ENCODE measurements around the gene MYT1. TPM values are rescaled to one million over a fixed set of nuclear protein-coding genes. Genes with fewer than 3 reads are reported as not detected.
"Not testable (repeated sequence)": the region's sequence is repeated elsewhere in the genome, so short reads cannot be mapped to it uniquely, and the experiment has no call there.

MYT1 gene
- total RNA-seq, 2 donors from 2014 or later, result 0.19 to 0.22 TPM

GRCh38 chr20:64173116-64173515, 8.9 kb downstream of the MYT1 start:
- intact Hi-C loops (cut with DNase I), result no loop called here
- no peak overlapping the region for H3K4me3 ChIP-seq
- H3K27me3 ChIP-seq, result no peaks in the 10 kb centered on the region
- DNase-seq, result no peak
- H3K4me1 ChIP-seq, result no peaks in the 10 kb centered on the region
- no peak for TF ChIP-seq CTCF (IDR thresholded peaks at IDR 0.05)
- H3K27ac ChIP-seq, result no peak overlapping the region
- no peak overlapping the region for H3K9ac ChIP-seq (ENCODE audit: low read depth in 2 of 2, low read length in 2 of 2)
- no peaks in the 10 kb centered on the region for H3K9me3 ChIP-seq
- H3K36me3 ChIP-seq, result no peaks in the 10 kb centered on the region

DNA sequence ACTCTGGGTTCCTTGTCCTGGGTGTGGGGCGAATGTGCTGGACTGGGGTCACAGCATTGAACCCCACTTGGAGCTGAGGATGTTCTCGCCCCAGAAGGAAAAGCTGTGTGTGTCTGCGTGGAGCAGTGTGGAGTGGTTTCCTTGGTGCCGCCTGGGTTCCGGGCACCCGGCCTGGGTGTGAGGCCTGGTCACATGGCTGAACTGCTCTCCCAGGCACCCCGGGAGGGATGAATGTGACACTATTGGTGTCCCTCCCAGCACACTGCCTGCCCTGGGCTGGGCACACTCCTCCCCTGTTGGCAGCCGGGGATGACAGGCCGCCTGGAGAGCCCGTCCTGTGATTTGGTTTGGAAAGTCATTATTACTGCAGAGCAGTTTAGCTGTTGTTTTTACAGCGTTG, 12.3 kb downstream of the MYT1 start:
- Histone ChIP-seq H3K27ac (no peak overlapping the region), H3K36me3 (no peaks in the 10 kb centered on the region), H3K9me3 (no peaks in the 10 kb centered on the region), H3K9ac (ENCODE audit: low read depth in 2 of 2, low read length in 2 of 2) (no peak overlapping the region), H3K4me1 (no peaks in the 10 kb centered on the region), H3K27me3 (no peaks in the 10 kb centered on the region), H3K4me3 (no peak overlapping the region)
- intact Hi-C loops (cut with DNase I), result no loop called here
- TF ChIP-seq CTCF (IDR thresholded peaks at IDR 0.05), result no peak
- no peak for DNase-seq

DNA sequence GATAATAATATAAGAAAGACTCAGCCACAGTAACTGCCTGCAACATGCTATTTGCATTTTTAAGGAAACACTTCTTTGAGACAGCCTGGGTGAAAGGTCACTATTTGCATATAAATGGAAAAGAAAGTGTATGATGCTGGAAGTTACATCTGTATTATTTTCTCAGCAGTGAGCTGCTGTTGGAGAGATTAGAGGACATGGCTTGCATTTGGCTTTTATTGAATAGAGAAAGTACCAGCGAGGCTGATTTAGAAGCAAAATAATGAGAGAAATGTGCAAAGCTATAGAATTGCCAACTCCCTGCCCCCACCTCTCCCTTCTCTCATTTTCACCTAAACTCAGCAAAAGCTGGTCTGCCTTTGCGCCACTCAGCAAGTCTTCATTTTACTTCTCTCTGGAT, 12.7 kb downstream of the MYT1 start:
- no peak overlapping the region for H3K27ac ChIP-seq
- intact Hi-C loops (cut with DNase I), result no loop called here

GRCh38 chr20:64177384-64177783, 13.1 kb downstream of the MYT1 start:
- intact Hi-C loops (cut with DNase I), result no loop called here
- Histone ChIP-seq H3K9me3 (no peaks in the 10 kb centered on the region), H3K27ac (no peak overlapping the region), H3K36me3 (no peaks in the 10 kb centered on the region), H3K9ac (ENCODE audit: low read depth in 2 of 2, low read length in 2 of 2) (no peak overlapping the region), H3K4me3 (no peak overlapping the region), H3K27me3 (no peaks in the 10 kb centered on the region), H3K4me1 (no peaks in the 10 kb centered on the region)
- no peak for TF ChIP-seq CTCF (IDR thresholded peaks at IDR 0.05)
- no peak for DNase-seq

More for the DNA sequence above, 12.7 kb downstream of the MYT1 start:
- Histone ChIP-seq H3K9me3 (no peaks in the 10 kb centered on the region), H3K36me3 (no peaks in the 10 kb centered on the region), H3K4me3 (no peak overlapping the region), H3K4me1 (no peaks in the 10 kb centered on the region), H3K27me3 (no peaks in the 10 kb centered on the region), H3K9ac (ENCODE audit: low read depth in 2 of 2, low read length in 2 of 2) (no peak overlapping the region)
- no peak for TF ChIP-seq CTCF (IDR thresholded peaks at IDR 0.05)
- DNase-seq, result no peak

- no peak overlapping the region for H3K4me3 ChIP-seq
- no peaks in the 10 kb centered on the region for H3K36me3 ChIP-seq
- intact Hi-C loops (cut with DNase I), result no loop called here
- no peak for TF ChIP-seq CTCF (IDR thresholded peaks at IDR 0.05)
- H3K27ac ChIP-seq, result no peak overlapping the region
- H3K27me3 ChIP-seq, result no peaks in the 10 kb centered on the region
- DNase-seq, result no peak
- H3K4me1 ChIP-seq, result no peaks in the 10 kb centered on the region
- H3K9me3 ChIP-seq, result no peaks in the 10 kb centered on the region
- no peak overlapping the region for H3K9ac ChIP-seq (ENCODE audit: low read depth in 2 of 2, low read length in 2 of 2)
These were observed 13.5 kb downstream of the MYT1 start for GRCh38 chr20:64177787-64178186.

- H3K4me3 ChIP-seq; intact Hi-C loops (cut with DNase I); H3K9me3 ChIP-seq; H3K27me3 ChIP-seq; H3K9ac ChIP-seq (ENCODE audit: low read depth in 2 of 2, low read length in 2 of 2); H3K4me1 ChIP-seq; DNase-seq; H3K36me3 ChIP-seq; H3K27ac ChIP-seq: not testable (repeated sequence)
These were observed 14.7 kb downstream of the MYT1 start for GRCh38 chr20:64178925-64179324.

Data from colonic mucosa (tissue), 4 donors.